Activated CD4-positive, alpha-beta T cell treated with anti-CD3 and anti-CD28 coated beads for 48 hours (primary cell): ENCODE results near the gene PLS1.

Source experiments
- DNase-seq: peaks from one replicate; pipeline ENCODE4 v3.0.0-alpha.2; 2020

The PLS1 gene

GRCh38 chr3:142642956-142643355 is 46.8 kb downstream of the PLS1 start:
- DNase-seq = no peak

- no peak for DNase-seq
Observed at GRCh38 chr3:142644502-142644901, 48.3 kb downstream of the PLS1 start.

- DNase-seq = no peak
Observed at GRCh38 chr3:142645236-142645793, 49.1 kb downstream of the PLS1 start.

- no peak for DNase-seq
Observed at GRCh38 chr3:142646020-142646785, 50.0 kb downstream of the PLS1 start.

DNA sequence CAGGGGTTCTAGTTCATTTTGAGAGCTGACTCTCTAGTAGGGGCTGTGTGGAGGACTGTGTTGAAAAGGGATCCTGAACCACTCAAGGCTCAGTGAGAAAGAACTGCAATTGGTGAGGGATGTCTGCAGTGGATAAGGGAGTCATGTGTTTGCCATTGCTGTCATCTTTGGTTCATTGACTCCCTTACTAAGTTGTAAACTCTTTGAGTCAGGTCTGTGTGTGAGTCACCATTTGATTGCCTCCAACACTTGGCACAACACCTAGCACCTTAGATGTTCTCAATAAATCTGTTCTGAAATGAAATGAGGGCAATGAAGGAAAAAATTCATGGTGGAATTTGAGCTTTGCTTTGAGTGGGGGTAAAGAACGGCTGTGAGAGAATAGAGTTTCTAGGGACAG is 51.7 kb downstream of the PLS1 start:
- no peak for DNase-seq

DNA sequence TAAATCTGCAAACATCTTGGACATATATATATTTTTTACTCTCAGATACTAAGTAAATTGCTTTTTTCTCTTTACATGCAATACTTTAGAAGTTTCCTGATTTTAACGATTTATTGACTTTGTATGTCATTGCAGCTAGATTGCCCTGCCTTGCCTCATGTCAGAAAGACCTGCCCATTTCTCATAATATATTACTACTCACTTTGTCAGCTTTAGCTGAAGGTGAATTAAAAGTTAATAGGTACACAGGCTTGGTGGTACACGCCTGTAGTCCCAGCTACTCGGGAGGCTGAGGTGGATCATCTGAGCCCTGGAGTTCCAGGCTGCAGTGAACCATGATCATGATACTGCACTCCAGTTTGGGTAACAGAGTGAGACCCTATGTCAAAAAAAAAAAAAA is 52.8 kb downstream of the PLS1 start:
- no peak for DNase-seq

DNA sequence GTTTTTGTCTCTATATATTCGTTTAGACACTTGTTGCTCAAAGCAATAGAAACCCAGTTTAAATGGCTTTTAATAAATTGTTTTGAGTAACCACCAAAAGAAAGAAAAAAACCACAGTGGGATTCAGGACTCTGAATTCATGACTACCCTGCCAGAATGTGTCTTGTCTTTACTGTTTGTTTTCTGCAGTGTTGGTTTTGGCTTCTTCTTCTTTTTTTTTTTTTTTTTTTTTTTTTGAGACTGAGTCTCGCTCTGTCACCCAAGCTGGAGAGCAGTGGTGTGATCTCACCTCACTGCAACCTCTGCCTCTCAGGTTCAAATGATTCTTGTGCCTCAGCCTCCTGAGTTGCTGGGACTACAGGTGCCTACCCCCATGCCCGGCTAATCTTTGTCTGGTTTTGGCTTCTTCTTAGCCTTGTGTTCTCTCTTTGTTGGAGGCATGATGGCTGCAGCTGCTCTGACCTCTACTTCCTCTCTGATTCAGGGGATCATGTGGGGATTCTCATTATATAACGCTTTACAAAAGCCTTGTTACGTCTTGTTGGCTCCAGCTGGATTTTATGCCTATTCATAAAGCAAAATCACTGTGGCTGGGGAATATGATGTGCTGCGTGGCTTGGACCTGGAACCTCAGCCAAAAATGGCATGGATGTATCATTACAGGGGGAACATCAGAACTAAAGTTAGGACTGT is 54.0 kb downstream of the PLS1 start:
- no peak for DNase-seq

DNA sequence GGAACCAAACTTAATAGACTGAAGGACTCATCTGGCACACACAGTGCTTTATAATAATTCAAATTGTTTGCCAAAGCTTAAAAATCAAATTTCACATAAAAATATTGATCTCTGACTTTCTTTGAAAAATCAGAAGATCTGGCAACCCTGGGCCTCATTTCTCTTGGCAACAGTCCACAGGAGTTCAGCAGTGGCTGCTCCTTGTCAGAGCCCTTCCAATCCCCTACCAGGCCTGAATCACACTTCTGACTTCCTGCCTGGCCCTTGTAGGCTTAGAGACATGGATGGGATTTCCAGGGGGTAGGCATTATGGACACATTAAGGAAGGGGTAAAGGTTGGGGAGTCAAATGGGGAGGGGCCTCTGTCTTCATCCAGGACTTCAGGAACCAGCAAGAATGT is 55.5 kb downstream of the PLS1 start:
- no peak for DNase-seq

DNA sequence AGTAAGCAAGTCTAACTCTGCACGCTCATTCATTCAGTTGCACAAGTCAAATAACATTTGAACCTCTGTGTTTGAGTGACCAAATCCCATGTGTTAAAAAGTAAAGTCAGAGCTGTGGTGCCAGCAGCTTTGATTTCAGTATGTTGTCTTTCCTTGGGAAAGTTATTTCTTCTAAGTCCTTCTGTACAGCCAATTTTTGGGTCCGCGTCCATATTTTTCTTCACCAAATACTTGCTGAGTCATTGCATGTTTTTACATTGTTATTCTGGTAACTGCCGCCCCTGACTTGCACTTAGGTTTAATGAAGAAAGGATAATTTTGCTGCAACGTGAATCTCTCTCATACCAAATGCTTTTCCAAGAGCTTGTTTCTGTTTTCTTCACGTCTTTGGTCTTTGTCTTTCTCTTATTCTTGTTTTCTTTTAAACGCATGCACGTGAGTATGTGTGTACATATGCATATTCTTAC is 56.7 kb downstream of the PLS1 start:
- DNase-seq = no peak

DNA sequence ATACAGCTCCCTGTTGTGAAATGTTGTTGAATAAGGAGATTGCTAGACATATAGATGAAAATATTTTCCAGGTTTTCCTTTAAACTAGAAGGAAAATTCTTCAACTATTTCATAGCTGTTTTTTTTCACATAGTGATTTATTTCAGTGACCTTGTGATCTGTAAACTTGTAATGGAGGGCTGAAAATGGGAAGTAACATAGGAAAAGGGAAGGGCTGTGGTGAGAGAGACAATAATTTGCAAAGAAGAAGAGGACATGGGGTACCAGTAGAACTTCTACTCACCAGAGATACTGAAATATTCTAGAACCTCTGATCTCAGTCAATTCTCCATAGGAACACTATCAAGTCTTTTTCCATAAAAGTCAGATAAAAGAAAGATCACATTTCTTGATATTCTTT is 60.4 kb downstream of the PLS1 start:
- no peak for DNase-seq

DNA sequence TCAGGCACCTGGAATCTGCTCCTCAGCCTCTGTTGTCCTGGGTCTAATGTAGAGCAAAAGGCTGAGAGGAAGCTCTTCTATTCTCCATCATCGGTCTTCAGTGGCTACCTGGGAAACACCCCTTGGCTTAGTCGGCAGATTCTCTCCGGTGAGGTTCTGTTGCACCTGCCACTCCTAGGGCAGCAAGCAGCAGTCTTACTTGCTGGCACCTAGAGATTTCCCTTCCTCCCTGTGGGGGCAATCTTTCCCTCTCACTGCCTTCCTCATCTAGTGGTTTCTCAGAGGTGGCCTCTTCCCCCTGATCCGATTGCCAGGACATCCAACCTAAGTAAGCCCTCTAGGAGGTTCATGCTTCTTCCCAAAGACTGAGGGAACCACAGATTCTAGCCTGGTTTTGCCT is 60.8 kb downstream of the PLS1 start:
- no peak for DNase-seq

DNA sequence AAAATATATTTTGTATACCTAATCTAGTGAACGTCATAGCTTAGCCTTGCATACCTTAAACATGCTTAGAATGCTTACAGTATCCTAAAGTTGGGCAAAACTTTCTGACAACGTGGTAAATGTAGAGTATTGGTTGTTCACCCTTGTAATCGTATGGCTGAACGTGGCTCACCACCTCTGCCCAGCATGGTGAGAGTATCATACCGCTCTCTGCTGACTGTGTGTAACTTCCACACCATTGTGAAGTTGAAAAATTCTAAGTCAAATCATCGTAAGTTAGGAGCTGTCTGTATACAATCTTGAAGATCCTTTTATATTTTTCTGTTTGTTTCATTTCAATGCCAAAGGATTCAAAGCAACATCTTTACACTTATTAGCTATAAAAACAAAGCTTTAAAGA is 64.2 kb downstream of the PLS1 start:
- DNase-seq = no peak

DNA sequence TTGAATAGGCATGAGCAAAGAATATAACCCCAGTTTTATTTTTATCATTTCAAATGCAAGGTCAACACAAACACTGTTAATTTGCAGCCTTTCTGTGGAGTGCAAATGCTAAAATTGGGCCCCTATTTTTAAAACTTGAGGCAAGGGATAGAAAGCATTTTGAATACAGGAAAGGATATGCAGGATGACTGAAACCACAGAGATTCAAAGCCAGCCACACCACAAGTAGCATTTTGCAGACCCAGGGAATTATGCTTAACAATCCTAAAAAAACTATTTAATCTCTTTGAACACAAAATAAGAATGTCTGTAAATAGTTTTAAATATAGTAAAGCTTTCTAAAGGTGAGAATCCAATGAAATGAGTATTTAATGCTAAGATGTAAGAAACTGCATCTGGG is 64.7 kb downstream of the PLS1 start:
- no peak for DNase-seq

GRCh38 chr3:142663865-142664264 is 67.7 kb downstream of the PLS1 start:
- no peak for DNase-seq

DNA sequence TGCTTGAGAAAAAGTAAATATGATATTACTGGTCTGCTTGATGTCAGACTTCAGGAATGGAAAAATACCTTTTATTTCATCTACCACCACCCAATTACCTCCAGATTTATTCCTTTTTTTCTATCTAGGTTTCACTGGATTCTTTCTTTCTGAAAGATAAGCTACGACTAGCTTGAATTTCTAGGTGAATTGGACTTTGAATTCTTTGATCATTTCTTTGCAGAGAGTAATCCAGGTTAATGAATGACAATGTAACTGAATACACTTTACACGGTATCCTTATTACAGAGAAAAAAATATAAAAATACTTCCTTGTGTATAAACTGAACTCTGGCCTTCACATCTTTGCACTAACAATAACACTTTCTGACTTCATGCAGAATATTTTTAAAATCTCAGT is 68.1 kb downstream of the PLS1 start:
- no peak for DNase-seq

DNA sequence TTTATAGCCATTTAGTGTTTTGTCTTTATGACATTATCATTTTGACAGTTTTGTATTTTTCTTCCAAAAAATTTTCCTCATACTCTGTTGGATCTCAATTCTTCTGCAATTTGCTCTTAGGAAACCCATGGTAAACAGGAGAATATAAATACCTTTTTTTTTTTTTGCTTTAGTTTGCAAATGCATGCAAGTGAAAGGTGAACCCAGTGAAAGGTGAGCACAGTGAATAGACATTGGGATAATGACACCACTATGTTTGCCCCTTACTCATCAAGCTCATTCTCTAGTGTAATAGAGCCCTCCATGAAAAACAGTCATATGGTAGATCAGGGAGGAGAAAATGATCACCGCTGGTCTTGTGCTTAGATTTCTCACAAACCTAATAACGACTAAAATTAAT is 68.6 kb downstream of the PLS1 start:
- DNase-seq = no peak

- DNase-seq = no peak
Observed at GRCh38 chr3:142670120-142670519, 73.9 kb downstream of the PLS1 start.

GRCh38 chr3:142676151-142676550 is 80.0 kb downstream of the PLS1 start:
- no peak for DNase-seq

GRCh38 chr3:142680710-142681109 is 84.5 kb downstream of the PLS1 start:
- DNase-seq = no peak

GRCh38 chr3:142690613-142691012 is 94.4 kb downstream of the PLS1 start:
- no peak for DNase-seq

GRCh38 chr3:142691527-142691926 is 95.3 kb downstream of the PLS1 start:
- no peak for DNase-seq

GRCh38 chr3:142693136-142693853 is 97.1 kb downstream of the PLS1 start:
- DNase-seq = no peak

DNA sequence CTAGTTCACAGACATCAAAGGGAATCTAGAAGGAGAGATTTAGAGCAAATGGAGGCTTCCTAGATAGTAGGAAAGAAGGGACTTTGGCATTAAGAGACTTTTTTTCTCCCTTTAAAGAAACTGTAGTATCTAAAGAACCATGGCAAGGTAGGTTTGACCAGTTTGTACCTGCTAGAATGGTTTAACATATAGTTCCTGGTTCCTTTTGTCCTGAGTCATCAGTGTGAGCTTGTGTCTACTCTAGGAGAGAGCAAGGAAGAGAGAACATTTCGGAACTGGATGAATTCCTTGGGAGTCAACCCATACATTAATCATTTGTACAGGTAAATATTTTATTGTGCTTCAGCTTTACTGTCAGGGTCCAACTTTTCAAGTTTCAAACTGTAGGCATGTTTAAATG is 98.0 kb downstream of the PLS1 start:
- no peak for DNase-seq

GRCh38 chr3:142705198-142705597 is 109.0 kb downstream of the PLS1 start:
- DNase-seq = no peak
